ENCODE measurements around the gene EEF1G. TPM values are rescaled to one million over a fixed set of nuclear protein-coding genes. Genes with fewer than 3 reads are reported as not detected.

Gene EEF1G
- total and polyA plus RNA-seq, 2 donors (not counting 1 experiment from before 2014, with no cell fraction given): 1,582 to 1,867 TPM

GRCh38 chr11:62545437-62546243 lies 28.1 kb downstream of the EEF1G start:
- peaks cover 52 to 68% of the 10 kb centered on the region in 2 donors for H3K4me1 ChIP-seq (ENCODE audit: control insufficient read depth in 2 of 2, insufficient read depth in 2 of 2, low read length in 2 of 2)
- Mint-ChIP-seq H3K4me3 (peak overlapping the region; percentile 97), H3K4me1 (peaks cover 73% of the 10 kb centered on the region), H3K27me3 (no peaks in the 10 kb centered on the region), H3K9me3 (ENCODE audit: insufficient read depth) (no peaks in the 10 kb centered on the region), H3K27ac (peak overlapping the region; percentile 97)
- TF ChIP-seq EZH2 (IDR thresholded peaks at IDR 0.05; ENCODE audit: borderline replicate concordance, insufficient read depth, low read depth, low read length, poor library complexity, severe bottlenecking) (no peak), CTCF (IDR thresholded peaks at IDR 0.05) (no peak)
- H3K9ac ChIP-seq (ENCODE audit: low read length): peak overlapping the region; percentile 98
- H2AFZ ChIP-seq (ENCODE audit: insufficient read depth, low read depth, low read length, poor library complexity, severe bottlenecking): peak overlapping the region; percentile 48
- H4K20me1 ChIP-seq (ENCODE audit: control insufficient read depth, insufficient read depth, low read length, poor library complexity, severe bottlenecking): peaks cover 48% of the 10 kb centered on the region
- H3K36me3 ChIP-seq (replicated peaks in 1 of 2; ENCODE audit: control extremely low read depth in 1 of 2, control insufficient read depth in 1 of 2, extremely low read depth in 1 of 2, insufficient read depth in 2 of 2, low read length in 1 of 2): no peaks in the 10 kb centered on the region
- CTCF ChIA-PET: interaction anchor here (3.3 to 11.1 kb wide), 3 partner anchors 10 to 121 kb away, joined by 20 to 376 read pairs (median 207); no protein-coding TSS in a partner anchor
- ATAC-seq (ENCODE audit: low read depth): peak; percentile 8
- POLR2A ChIA-PET: interaction anchor here (1.9 to 7.3 kb wide), 2 partner anchors 10 to 121 kb away, joined by 11 to 119 read pairs; no protein-coding TSS in a partner anchor
- peak overlapping the region; percentile 91 to 94 for H3K27ac ChIP-seq (ENCODE audit: low read length in 2 of 2)
- no peaks in the 10 kb centered on the region for H3K27me3 ChIP-seq (replicated peaks in 1 of 4; ENCODE audit: control extremely low read depth in 1 of 4, control insufficient read depth in 3 of 4, insufficient read depth in 4 of 4, low read length in 3 of 4)
- peak; percentile 61 for DNase-seq
- H3K4me3 ChIP-seq (ENCODE audit: control extremely low read depth in 1 of 5, extremely low read depth in 1 of 5, insufficient read depth in 1 of 5, low read depth in 2 of 5, low read length in 4 of 5): peak overlapping the region; percentile 69 to 99 (median 93)
- intact Hi-C loops (cut with micrococcal nuclease): loop anchor here (1.0 kb wide), 1 partner anchor 11 kb away; no protein-coding TSS in a partner anchor
- H3K9me3 ChIP-seq (ENCODE audit: control extremely low read depth in 1 of 3, control insufficient read depth in 2 of 3, insufficient read depth in 1 of 3, low read length in 2 of 3): no peaks in the 10 kb centered on the region
- WGBS (ENCODE audit: insufficient coverage): under 1% methylated on average over 53 of the region's 59 CpGs
- H3K4me2 ChIP-seq (replicated peaks; ENCODE audit: low read depth, low read length, poor library complexity, severe bottlenecking): peak overlapping the region; percentile 97
- H3K79me2 ChIP-seq (ENCODE audit: control insufficient read depth, insufficient read depth, low read length): peaks cover 65% of the 10 kb centered on the region

Data from B cell (primary cell).